ENCODE data around the gene PDS5A. TPM values are rescaled to one million over a fixed set of nuclear protein-coding genes. Genes with fewer than 3 reads are reported as not detected.
"Not testable (repeated sequence)": the region's sequence is repeated elsewhere in the genome, so short reads cannot be mapped to it uniquely, and the experiment has no call there.

Gene PDS5A
- total RNA-seq (77.8 and 80.8 TPM in 2 replicates), polyA plus RNA-seq (13.0 and 17.5 TPM in 2 replicates), polyA minus RNA-seq (87.6 and 111 TPM in 2 replicates), Bru-seq, nascent RNA (percentile 94 among the genes with signal in this experiment), BruChase-seq, experiment 1, labeled RNA remaining after a 6-hour chase (percentile 92 among the genes with signal in this experiment), BruChase-seq, experiment 2, labeled RNA remaining after a 2-hour chase (percentile 95 among the genes with signal in this experiment)
- polyA plus RNA-seq (2011; cell fraction: cytosol; rRNA removed) = 24.9 and 25.0 TPM in 2 replicates
- 39.7 and 52.9 TPM in 2 replicates for polyA plus RNA-seq (2011; cell fraction: nucleus; rRNA removed)
- polyA plus RNA-seq (2012) = 50.9 and 53.0 TPM in 2 replicates
- polyA minus RNA-seq (2011; cell fraction: cytosol; rRNA and poly(A)+ RNA removed) = 113 TPM
- polyA minus RNA-seq (2011; cell fraction: nucleus; rRNA and poly(A)+ RNA removed) = 131 and 189 TPM in 2 replicates
- long read RNA-seq, full-length matches to known transcripts = 28 of 85 reads
- long read RNA-seq, partial matches to known transcripts = 21 of 85 reads
- long read RNA-seq, other reads (novel, unspliced or antisense) = 36 of 85 reads

DNA sequence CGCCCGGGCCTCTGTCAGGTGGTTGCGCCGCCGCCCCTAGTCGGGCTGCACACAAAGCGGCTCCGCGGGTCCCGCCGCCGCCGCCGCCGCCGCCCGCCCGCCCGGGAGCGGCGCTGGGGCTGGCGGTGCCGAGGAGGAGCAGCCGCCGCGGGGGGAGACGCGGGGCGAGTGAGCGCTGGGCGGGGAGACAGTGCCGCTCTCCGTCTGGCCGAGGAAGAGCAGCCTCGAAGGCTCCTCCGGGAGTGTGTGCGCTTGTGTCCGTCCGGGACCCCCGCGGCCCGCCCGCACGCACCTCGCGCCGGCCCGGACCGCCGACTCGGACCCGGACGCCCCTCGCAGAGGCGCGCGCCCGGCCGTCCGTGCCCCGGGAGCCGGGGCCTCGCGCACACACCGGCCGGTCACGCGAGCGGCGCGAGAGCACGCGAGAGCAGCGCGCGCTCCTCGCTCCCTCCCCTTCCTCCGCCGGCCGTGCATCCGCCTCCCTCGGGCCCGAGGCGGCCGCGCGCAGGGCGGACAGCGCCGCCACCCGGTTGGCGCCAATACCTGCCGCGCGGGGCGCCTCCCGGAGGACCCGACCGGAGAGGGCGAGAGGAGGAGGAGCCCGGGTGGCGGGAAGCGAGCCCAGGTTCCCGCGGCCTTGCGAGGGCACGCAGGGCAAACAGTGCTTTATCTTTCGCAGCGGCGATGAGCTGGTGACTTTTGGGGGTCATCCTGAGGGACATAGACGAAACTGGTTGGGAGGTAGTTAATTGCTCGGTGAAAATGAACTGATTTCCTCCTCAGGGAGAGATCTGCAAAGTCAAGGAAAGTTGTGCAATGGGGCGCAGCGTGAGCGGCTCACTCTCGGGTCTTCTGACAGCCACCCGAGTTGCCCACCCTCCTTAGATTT is at the start of gene PDS5A:
TSS of gene PDS5A (minus strand) at position 423 of the 889 bp plus-strand sequence. CDS start 1,334 bp downstream, outside the sequence.
- H3K9me1 ChIP-seq (replicated peaks; ENCODE audit: control insufficient read depth, extremely low read depth, insufficient read depth, low read length) = no peaks in the 10 kb centered on the region
- no peaks in the 10 kb centered on the region for H3K9me3 ChIP-seq (replicated peaks; ENCODE audit: control insufficient read depth, insufficient read depth, low read length)
- no peaks in the 10 kb centered on the region for H3K27me3 ChIP-seq (ENCODE audit: control insufficient read depth in 2 of 2, insufficient read depth in 2 of 2, low read length in 2 of 2)
- peak within 1 kb of the TSS; percentile 97 for H3K4me2 ChIP-seq (ENCODE audit: insufficient read depth, low read length)
- dilution Hi-C loops (cut with MboI; ENCODE audit: extremely low pct_ligation_motif_present, low sequenced_read_pairs) = no loop called here
- H3K36me3 ChIP-seq (ENCODE audit: control insufficient read depth in 2 of 2, extremely low read depth in 1 of 2, insufficient read depth in 2 of 2, low read length in 2 of 2) = peaks cover 6 to 11% of the 10 kb centered on the region in 2 experiments
- peak within 1 kb of the TSS; percentile 62 to 83 (median 67) for H3K4me3 ChIP-seq (replicated peaks in 1 of 3; ENCODE audit: insufficient read depth in 1 of 3, low read depth in 1 of 3, low read length in 3 of 3)
- peaks cover 44% of the 10 kb centered on the region for H3K79me2 ChIP-seq (ENCODE audit: control insufficient read depth, insufficient read depth, low read length)
- TSS peak; percentile 40 for BruUV-seq (replicated peaks)
- peak within 1 kb of the TSS; percentile 94 for H3K9ac ChIP-seq (replicated peaks; ENCODE audit: extremely low read depth, insufficient read depth, low read length)
- H4K20me1 ChIP-seq (replicated peaks; ENCODE audit: control insufficient read depth, extremely low read depth, insufficient read depth, low read length) = peaks cover 2% of the 10 kb centered on the region
- peak; percentile 88 for DNase-seq (ENCODE audit: low read depth, low spot score)
- peak within 1 kb of the TSS; percentile 74 for H3K27ac ChIP-seq (ENCODE audit: insufficient read depth, low read depth, low read length)
- peak within 1 kb of the TSS; percentile 100 for H2AFZ ChIP-seq (ENCODE audit: low read depth, low read length)
- intact Hi-C loops (cut with micrococcal nuclease) = loop anchor here (1.0 to 2.0 kb wide), 5 partner anchors 80 to 450 kb away; partner anchors contain the start of gene UGDH
- ChIA-PET CTCF (interaction anchor here (0.6 to 1.8 kb wide), 6 partner anchors 44 to 508 kb away, joined by 3 to 5 read pairs (median 4); partner anchors contain the start of gene N4BP2), POLR2A (no interaction called here)
- FAIRE-seq = peak; percentile 69
- peaks cover 15% of the 10 kb centered on the region for H3K4me1 ChIP-seq (ENCODE audit: control insufficient read depth, extremely low read depth, insufficient read depth, low read length)
- TF ChIP-seq POLR2A (IDR thresholded peaks at IDR 0.05; ENCODE audit: low read depth, low read length) (peak; percentile 78), POLR2AphosphoS5 (IDR thresholded peaks at IDR 0.05; ENCODE audit: insufficient read depth, low read depth, low read length) (peak; percentile 89), MYC (IDR thresholded peaks at IDR 0.05; ENCODE audit: low read depth, low read length) (no peak), MAX (IDR thresholded peaks at IDR 0.05; ENCODE audit: insufficient read depth, insufficient read length) (peak; percentile 36), EZH2 (IDR thresholded peaks at IDR 0.05; ENCODE audit: borderline replicate concordance, low read depth, low read length, severe bottlenecking) (no peak), JUN (IDR thresholded peaks at IDR 0.05; ENCODE audit: borderline replicate concordance, insufficient read depth, insufficient read length, low read depth) (no peak)
- TF ChIP-seq, protein P1, sequence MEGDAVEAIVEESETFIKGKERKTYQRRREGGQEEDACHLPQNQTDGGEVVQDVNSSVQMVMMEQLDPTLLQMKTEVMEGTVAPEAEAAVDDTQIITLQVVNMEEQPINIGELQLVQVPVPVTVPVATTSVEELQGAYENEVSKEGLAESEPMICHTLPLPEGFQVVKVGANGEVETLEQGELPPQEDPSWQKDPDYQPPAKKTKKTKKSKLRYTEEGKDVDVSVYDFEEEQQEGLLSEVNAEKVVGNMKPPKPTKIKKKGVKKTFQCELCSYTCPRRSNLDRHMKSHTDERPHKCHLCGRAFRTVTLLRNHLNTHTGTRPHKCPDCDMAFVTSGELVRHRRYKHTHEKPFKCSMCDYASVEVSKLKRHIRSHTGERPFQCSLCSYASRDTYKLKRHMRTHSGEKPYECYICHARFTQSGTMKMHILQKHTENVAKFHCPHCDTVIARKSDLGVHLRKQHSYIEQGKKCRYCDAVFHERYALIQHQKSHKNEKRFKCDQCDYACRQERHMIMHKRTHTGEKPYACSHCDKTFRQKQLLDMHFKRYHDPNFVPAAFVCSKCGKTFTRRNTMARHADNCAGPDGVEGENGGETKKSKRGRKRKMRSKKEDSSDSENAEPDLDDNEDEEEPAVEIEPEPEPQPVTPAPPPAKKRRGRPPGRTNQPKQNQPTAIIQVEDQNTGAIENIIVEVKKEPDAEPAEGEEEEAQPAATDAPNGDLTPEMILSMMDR (IDR thresholded peaks at IDR 0.05; ENCODE audit: extremely low read depth in 1 of 2, insufficient read depth in 1 of 2, low read depth in 1 of 2, low read length in 2 of 2) = peak; percentile 77 to 95

GRCh38 chr4:40024049-40024448 is 46.3 kb upstream of the PDS5A start:
- POLR2A ChIA-PET; dilution Hi-C loops (cut with MboI; ENCODE audit: extremely low pct_ligation_motif_present, low sequenced_read_pairs); H3K4me1 ChIP-seq (ENCODE audit: control insufficient read depth, extremely low read depth, insufficient read depth, low read length); H3K9me3 ChIP-seq (replicated peaks; ENCODE audit: control insufficient read depth, insufficient read depth, low read length); H3K9ac ChIP-seq (replicated peaks; ENCODE audit: extremely low read depth, insufficient read depth, low read length); H3K27ac ChIP-seq (ENCODE audit: insufficient read depth, low read depth, low read length); H4K20me1 ChIP-seq (replicated peaks; ENCODE audit: control insufficient read depth, extremely low read depth, insufficient read depth, low read length); H2AFZ ChIP-seq (ENCODE audit: low read depth, low read length); BruUV-seq (replicated peaks); H3K4me2 ChIP-seq (ENCODE audit: insufficient read depth, low read length); FAIRE-seq; H3K79me2 ChIP-seq (ENCODE audit: control insufficient read depth, insufficient read depth, low read length); H3K4me3 ChIP-seq (replicated peaks in 1 of 3; ENCODE audit: insufficient read depth in 1 of 3, low read depth in 1 of 3, low read length in 3 of 3); DNase-seq (ENCODE audit: low read depth, low spot score); H3K36me3 ChIP-seq (ENCODE audit: control insufficient read depth in 2 of 2, extremely low read depth in 1 of 2, insufficient read depth in 2 of 2, low read length in 2 of 2); CTCF ChIA-PET; intact Hi-C loops (cut with micrococcal nuclease); H3K27me3 ChIP-seq (ENCODE audit: control insufficient read depth in 2 of 2, insufficient read depth in 2 of 2, low read length in 2 of 2); H3K9me1 ChIP-seq (replicated peaks; ENCODE audit: control insufficient read depth, extremely low read depth, insufficient read depth, low read length): not testable (repeated sequence)
